Neural cell (in vitro differentiated cells): ENCODE measurements around the gene FABP7. TPM values are rescaled to one million over a fixed set of nuclear protein-coding genes. Genes with fewer than 3 reads are reported as not detected.
"Not testable (repeated sequence)": the region's sequence is repeated elsewhere in the genome, so short reads cannot be mapped to it uniquely, and the experiment has no call there.

Source experiments
- H2AFZ ChIP-seq: fragments of 200-600, 300-800 bp; sonication (generic), shearing (Covaris generic); 2 replicates; pipeline ENCODE4 v1.6.0; 2014; ENCODE audit warnings: low read depth, mild to moderate bottlenecking, antibody characterized with exemption, low read length, moderate library complexity
- H3F3A ChIP-seq: fragments of 200-600 bp; shearing (Covaris generic); 2 replicates; pipeline ENCODE4 v1.6.1; 2016; ENCODE audit warnings: mild to moderate bottlenecking, moderate library complexity, mixed read lengths, antibody characterized with exemption, low read length; ENCODE audit not compliant: insufficient read depth, poor library complexity, severe bottlenecking
- H3K27ac ChIP-seq: fragments of 200-600, 300-800 bp; sonication (generic), shearing (Covaris generic); 2 replicates; pipeline ENCODE4 v1.5.1; 2014; ENCODE audit warnings: mild to moderate bottlenecking, low read length, moderate library complexity
- H3K27me3 ChIP-seq: fragments of 300-800, 200-600 bp; sonication (generic), shearing (Covaris generic); 2 replicates; pipeline ENCODE4 v1.6.0; 2014; ENCODE audit warnings: mild to moderate bottlenecking, low read depth, low read length, moderate library complexity; ENCODE audit not compliant: insufficient read depth
- H3K36me3 ChIP-seq: fragments of 300-800, 200-600 bp; sonication (generic), shearing (Covaris generic); 2 replicates; pipeline ENCODE4 v1.5.1; 2014; ENCODE audit warnings: mild to moderate bottlenecking, antibody characterized with exemption, low read length, moderate library complexity; ENCODE audit not compliant: insufficient read depth
- H3K4me2 ChIP-seq: fragments of 300-800, 200-600 bp; sonication (generic), shearing (Covaris generic); 2 replicates; pipeline ENCODE4 v1.6.0; 2014; ENCODE audit warnings: mild to moderate bottlenecking, low read length
- H3K4me3 ChIP-seq: fragments of 300-800, 200-600 bp; sonication (generic), shearing (Covaris generic); 2 replicates; pipeline ENCODE4 v1.5.1; 2014; ENCODE audit warnings: mild to moderate bottlenecking, low read length, moderate library complexity
- H3K79me2 ChIP-seq: fragments of 200-600 bp; shearing (Covaris generic); replicated peaks from 2 replicates; pipeline ENCODE4 v1.6.0; 2014; ENCODE audit warnings: mild to moderate bottlenecking, low read length, moderate library complexity; ENCODE audit not compliant: insufficient read depth
- H3K9ac ChIP-seq: fragments of 300-800, 200-600 bp; sonication (generic), shearing (Covaris generic); 2 replicates; pipeline ENCODE4 v1.6.1; 2016; ENCODE audit warnings: mild to moderate bottlenecking, low read length, mixed read lengths
- H3K9me2 ChIP-seq: fragments of 200-600 bp; shearing (Covaris generic); 2 replicates; pipeline ENCODE4 v1.6.1; 2016; ENCODE audit warnings: mild to moderate bottlenecking, low read length, mixed read lengths; ENCODE audit not compliant: insufficient read depth
- H3K9me3 ChIP-seq: fragments of 200-600, 300-800 bp; sonication (generic), shearing (Covaris generic); 2 replicates; pipeline ENCODE4 v1.6.1; 2016; ENCODE audit warnings: mild to moderate bottlenecking, mixed run types, low read length, moderate library complexity, mixed read lengths
- H4K20me1 ChIP-seq: fragments of 200-600 bp; shearing (Covaris generic); 2 replicates; pipeline ENCODE4 v1.6.1; 2016; ENCODE audit warnings: mild to moderate bottlenecking, mixed run types; ENCODE audit not compliant: insufficient read depth
- CTCF ChIP-seq: fragments of 450-650 bp; IDR thresholded peaks from 2 replicates; pipeline ENCODE4 v1.5.1; 2014; ENCODE audit warnings: antibody characterized with exemption, mild to moderate bottlenecking, moderate library complexity; ENCODE audit not compliant: poor library complexity, severe bottlenecking
- EP300 ChIP-seq: fragments of 450-650 bp; conservative IDR thresholded peaks from 2 replicates; pipeline ENCODE4 v1.6.1; 2014; ENCODE audit warnings: antibody characterized with exemption, mild to moderate bottlenecking, moderate library complexity; ENCODE audit not compliant: poor library complexity, severe bottlenecking
- EZH2 ChIP-seq: fragments of 200-600, 300-800 bp; shearing (Covaris generic), sonication (generic); IDR thresholded peaks from 2 replicates; pipeline ENCODE4 v1.6.1; 2014; ENCODE audit warnings: antibody characterized with exemption, low read length, borderline replicate concordance, mild to moderate bottlenecking; ENCODE audit not compliant: insufficient read depth, poor library complexity, severe bottlenecking
- MXI1 ChIP-seq: fragments of 450-650 bp; conservative IDR thresholded peaks from 2 replicates; pipeline ENCODE4 v1.6.1; 2014; ENCODE audit warnings: antibody characterized with exemption, mild to moderate bottlenecking; ENCODE audit not compliant: poor library complexity, severe bottlenecking
- POLR2AphosphoS5 ChIP-seq: IDR thresholded peaks from 2 replicates; pipeline ENCODE4 v1.6.1; 2012
- RAD21 ChIP-seq: fragments of 450-650 bp; conservative IDR thresholded peaks from 2 replicates; pipeline ENCODE4 v1.6.1; 2014; ENCODE audit warnings: antibody characterized with exemption, mild to moderate bottlenecking, moderate library complexity
- REST ChIP-seq: IDR thresholded peaks from 2 replicates; pipeline ENCODE4 v1.6.1; 2012; ENCODE audit warnings: borderline replicate concordance
- SMC3 ChIP-seq: fragments of 450-650 bp; conservative IDR thresholded peaks from 2 replicates; pipeline ENCODE4 v1.6.1; 2014; ENCODE audit warnings: antibody characterized with exemption, mild to moderate bottlenecking, moderate library complexity; ENCODE audit not compliant: poor library complexity
- TAF1 ChIP-seq: IDR thresholded peaks from 2 replicates; pipeline ENCODE4 v1.6.1; 2012; ENCODE audit warnings: low read depth
- polyA plus RNA-seq: library from polyadenylated mRNA; depleted of rRNA; stranded (reverse); fragments of >200 nt; gene quantifications from 2 replicates; pipeline ENCODE4 v1.2.3, GENCODE V29; 2014

Gene FABP7
- polyA plus RNA-seq, 1 donor from 2014 or later, result 37.2 TPM

GRCh38 chr6:122740091-122740490 is 39.4 kb upstream of the FABP7 start:
- no peak for TF ChIP-seq SMC3
- no peak for TF ChIP-seq EP300
- no peak for TF ChIP-seq REST
- TF ChIP-seq TAF1, result no peak
- TF ChIP-seq CTCF, result no peak
- TF ChIP-seq POLR2AphosphoS5, result no peak
- no peak for TF ChIP-seq MXI1
- no peak for TF ChIP-seq EZH2
- no peak for TF ChIP-seq RAD21

GRCh38 chr6:122740936-122741335 is 38.6 kb upstream of the FABP7 start:
- Histone ChIP-seq H3K36me3 (no peaks in the 10 kb centered on the region), H3K9me2 (no peaks in the 10 kb centered on the region), H3K79me2 (no peaks in the 10 kb centered on the region), H3K4me2 (no peak overlapping the region), H3K27ac (no peak overlapping the region), H2AFZ (no peak overlapping the region), H4K20me1 (no peaks in the 10 kb centered on the region), H3F3A (no peaks in the 10 kb centered on the region), H3K27me3 (no peaks in the 10 kb centered on the region), H3K9me3 (no peaks in the 10 kb centered on the region), H3K9ac (no peak overlapping the region), H3K4me3 (no peak overlapping the region)
- TF ChIP-seq TAF1, result no peak
- no peak for TF ChIP-seq MXI1
- no peak for TF ChIP-seq RAD21
- TF ChIP-seq REST, result no peak
- no peak for TF ChIP-seq EP300
- TF ChIP-seq POLR2AphosphoS5, result no peak
- no peak for TF ChIP-seq CTCF
- no peak for TF ChIP-seq EZH2
- no peak for TF ChIP-seq SMC3

More at GRCh38 chr6:122740091-122740490, 39.4 kb upstream of the FABP7 start:
- Histone ChIP-seq H3K9me3 (no peaks in the 10 kb centered on the region), H4K20me1 (no peaks in the 10 kb centered on the region), H3K27ac (no peak overlapping the region), H3K9me2 (no peaks in the 10 kb centered on the region), H3K27me3 (no peaks in the 10 kb centered on the region), H2AFZ (no peak overlapping the region), H3K79me2 (no peaks in the 10 kb centered on the region), H3K36me3 (no peaks in the 10 kb centered on the region), H3K9ac (no peak overlapping the region), H3F3A (no peaks in the 10 kb centered on the region), H3K4me2 (no peak overlapping the region), H3K4me3 (no peak overlapping the region)

DNA sequence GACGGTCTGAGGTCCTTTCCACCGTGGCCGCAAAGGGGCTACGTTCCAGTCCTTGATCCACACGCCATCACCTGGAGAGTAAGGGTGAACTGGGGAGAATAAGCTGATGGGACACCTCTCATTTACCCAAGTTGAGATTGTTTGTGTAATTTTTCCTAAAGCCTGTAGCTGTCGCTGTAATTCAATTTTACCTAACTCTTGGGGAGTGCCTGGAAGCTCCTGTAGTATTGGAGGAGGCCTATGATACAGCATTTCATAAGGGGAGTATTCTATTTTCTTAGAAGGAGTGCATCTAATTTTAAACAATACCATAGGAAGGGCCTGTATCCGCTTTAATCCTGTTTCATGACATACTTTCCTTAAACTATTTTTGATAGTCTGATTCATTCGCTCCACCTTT is 35.3 kb upstream of the FABP7 start:
- not testable (repeated sequence) for H3K36me3 ChIP-seq, H3K9me3 ChIP-seq, H3K27ac ChIP-seq, H2AFZ ChIP-seq, H3K79me2 ChIP-seq, H3K4me3 ChIP-seq, H3K4me2 ChIP-seq, H3F3A ChIP-seq, H3K9ac ChIP-seq, H4K20me1 ChIP-seq, H3K27me3 ChIP-seq, H3K9me2 ChIP-seq
